HepG2 (cell line): ENCODE data around the gene EMILIN1. TPM values are rescaled to one million over a fixed set of nuclear protein-coding genes. Genes with fewer than 3 reads are reported as not detected.

Source experiments
- CEBPG ChIP-seq: IDR thresholded peaks from 2 replicates; pipeline ENCODE4 v1.6.1; 2016
- FOXO4 ChIP-seq: sonication (generic); formaldehyde crosslinking; conservative IDR thresholded peaks from 2 replicates; pipeline ENCODE4 v1.8.1; 2023; ENCODE audit warnings: missing genetic modification reagents
- GLI4 ChIP-seq: sonication (generic); formaldehyde crosslinking; IDR thresholded peaks from 2 replicates; pipeline ENCODE4 v1.5.1; 2020; ENCODE audit warnings: missing genetic modification reagents, mild to moderate bottlenecking, moderate library complexity, borderline replicate concordance
- HNF1A ChIP-seq, 2 experiments: sonication (generic) in 1 of 2; formaldehyde crosslinking in 1 of 2; IDR thresholded peaks; 2 replicates each; pipeline versions ENCODE4 v1.4.0 to v1.6.1; 2016 to 2020; ENCODE audit warnings: borderline replicate concordance in 1 of 2, low read depth in 1 of 2, mild to moderate bottlenecking in 1 of 2, missing genetic modification reagents in 1 of 2
- HNF4G ChIP-seq, 2 experiments: sonication (generic) in 1 of 2; formaldehyde crosslinking in 1 of 2; IDR thresholded peaks; 2 replicates each; pipeline versions ENCODE4 v1.4.0 to v1.6.1; 2011 to 2020; ENCODE audit warnings: borderline replicate concordance in 2 of 2, low read depth in 2 of 2, mild to moderate bottlenecking in 2 of 2, low read length in 1 of 2, missing genetic modification reagents in 1 of 2, moderate library complexity in 1 of 2
- ISL2 ChIP-seq: sonication (generic); formaldehyde crosslinking; IDR thresholded peaks from 2 replicates; pipeline ENCODE4 v1.5.0; 2020; ENCODE audit warnings: missing genetic modification reagents
- KAT8 ChIP-seq: IDR thresholded peaks from 2 replicates; pipeline ENCODE4 v1.6.1; 2016; ENCODE audit warnings: missing genetic modification reagents, missing compliant biosample characterization
- KLF16 ChIP-seq, 2 experiments: sonication (generic) in 1 of 2; formaldehyde crosslinking in 1 of 2; IDR thresholded peaks; 2 replicates each; pipeline versions ENCODE4 v1.6.1 to v1.8.0; 2016 to 2023; ENCODE audit warnings: missing genetic modification reagents in 2 of 2, missing compliant biosample characterization in 1 of 2
- NCOA1 ChIP-seq: sonication (generic); formaldehyde crosslinking; IDR thresholded peaks from 2 replicates; pipeline ENCODE4 v1.9.0; 2021; ENCODE audit warnings: missing genetic modification reagents
- POLR2G ChIP-seq: fragments of 200-400 bp; formaldehyde crosslinking; IDR thresholded peaks from 2 replicates; pipeline ENCODE4 v1.6.1; 2018; ENCODE audit warnings: mild to moderate bottlenecking, low read depth, low read length, moderate library complexity
- REST ChIP-seq, 2 experiments: IDR thresholded peaks; 2 replicates each; pipeline ENCODE4 v1.6.1; 2011 to 2012; ENCODE audit warnings: low read length in 2 of 2, borderline replicate concordance in 1 of 2, low read depth in 1 of 2, mild to moderate bottlenecking in 1 of 2, moderate library complexity in 1 of 2
- ZNF18 ChIP-seq: sonication (generic); formaldehyde crosslinking; IDR thresholded peaks from 2 replicates; pipeline ENCODE4 v1.8.0; 2022; ENCODE audit warnings: mild to moderate bottlenecking, missing genetic modification reagents; ENCODE audit not compliant: insufficient replicate concordance
- ZNF362 ChIP-seq: sonication (generic); formaldehyde crosslinking; IDR thresholded peaks from 2 replicates; pipeline ENCODE4 v1.4.0; 2020; ENCODE audit warnings: missing genetic modification reagents, mild to moderate bottlenecking, borderline replicate concordance
- polyA plus RNA-seq, 8 experiments: library from polyadenylated mRNA; depleted of rRNA in 3 of 8; stranded (reverse) in 7 of 8; unstranded in 1 of 8; fragments of >200 nt; fragmentation: Illumina TruSeq in 4 of 8; extraction: Trizol in 4 of 8; gene quantifications; 2 replicates each; pipeline versions ENCODE4 v1.2.1 to v1.2.3, GENCODE V29; 2011 to 2016; ENCODE audit warnings: low read depth in 4 of 8, missing spikeins in 1 of 8, mixed read lengths in 1 of 8; ENCODE audit not compliant: insufficient read depth in 1 of 8
- total RNA-seq, 5 experiments: library from RNA; depleted of rRNA; stranded (reverse); fragments of >200 nt; fragmentation: Illumina TruSeq; extraction: Trizol; gene quantifications; 2 replicates each; pipeline ENCODE4 v1.2.3, GENCODE V29; 2016; ENCODE audit warnings: low read depth in 1 of 5

The EMILIN1 gene
- total and polyA plus RNA-seq, 2 of the 13 experiments (the other 11 are each of a cell fraction or from before 2014, with no cell fraction given) = 8.1 to 9.7 TPM

GRCh38 chr2:27093430-27094352 lies 15.3 kb downstream of the EMILIN1 start (continued):
- TF ChIP-seq FOXO4 (CRISPR knock-in tag) (peak; percentile 74; the same call in 1 of the 2 replicates), NCOA1 (CRISPR knock-in tag) (0 out of 2 replicates have a peak, but pooled peaks have one; percentile 21), ZNF18 (peak; percentile 97), ISL2 (CRISPR knock-in tag) (peak; percentile 86), KAT8 (CRISPR knock-in tag) (peak; percentile 72; the same call in 1 of the 2 replicates), HNF4G (IDR thresholded peaks at IDR 0.05; ENCODE audit: borderline replicate concordance, low read depth, low read length) (peak; percentile 84), HNF4G (CRISPR knock-in tag; IDR thresholded peaks at IDR 0.05; ENCODE audit: borderline replicate concordance, low read depth) (peak; percentile 79), GLI4 (CRISPR knock-in tag) (peak; percentile 30; the same call in 1 of the 2 replicates), ZNF362 (CRISPR knock-in tag) (peak; percentile 42; the same call in 1 of the 2 replicates), CEBPG (CRISPR knock-in tag) (peak; percentile 55), HNF1A (IDR thresholded peaks at IDR 0.05; ENCODE audit: low read depth) (peak; percentile 100), HNF1A (CRISPR knock-in tag; IDR thresholded peaks at IDR 0.05; ENCODE audit: borderline replicate concordance) (peak; percentile 99), REST (IDR thresholded peaks at IDR 0.05; ENCODE audit: borderline replicate concordance in 1 of 2, low read depth in 1 of 2, low read length in 2 of 2) (peak in 1 of 2 experiments; percentile 56; a peak in 2 of 4 replicates), POLR2G (peak; percentile 80), KLF16 (CRISPR knock-in tag; IDR thresholded peaks at IDR 0.05) (peak in 1 of 2 experiments; percentile 67; a peak in 2 of 4 replicates)
